Trophoblast cell (in vitro differentiated cells and primary cell): ENCODE results near the gene FAM43A.

Experiments
- DNase-seq, 2 donors: peaks; one replicate each; pipeline ENCODE4 v3.0.0-alpha.2; 2016
- H2AFZ ChIP-seq: 2 replicates; pipeline ENCODE4 v1.6.1; 2013; ENCODE audit warnings: low read length, moderate library complexity, mild to moderate bottlenecking; ENCODE audit not compliant: insufficient read depth, poor library complexity
- H2AK5ac ChIP-seq: 2 replicates; pipeline ENCODE4 v1.6.1; 2013; ENCODE audit warnings: mild to moderate bottlenecking, low read length
- H2BK120ac ChIP-seq: 2 replicates; pipeline ENCODE4 v1.6.1; 2013; ENCODE audit warnings: low read length, mild to moderate bottlenecking, moderate library complexity; ENCODE audit not compliant: insufficient read depth, poor library complexity
- H2BK12ac ChIP-seq: 2 replicates; pipeline ENCODE4 v1.6.1; 2013; ENCODE audit warnings: mild to moderate bottlenecking, low read length, moderate library complexity
- H2BK5ac ChIP-seq: 2 replicates; pipeline ENCODE4 v1.6.1; 2013; ENCODE audit warnings: low read length, low read depth, moderate library complexity, mild to moderate bottlenecking; ENCODE audit not compliant: poor library complexity
- H3K14ac ChIP-seq: 2 replicates; pipeline ENCODE4 v1.6.1; 2013; ENCODE audit warnings: mild to moderate bottlenecking, low read length
- H3K18ac ChIP-seq: 2 replicates; pipeline ENCODE4 v1.6.1; 2013; ENCODE audit warnings: mild to moderate bottlenecking, low read length
- H3K23ac ChIP-seq: 2 replicates; pipeline ENCODE4 v1.6.1; 2013; ENCODE audit warnings: low read length
- H3K27ac ChIP-seq: 2 replicates; pipeline ENCODE4 v1.5.1; 2013; ENCODE audit warnings: low read depth, mild to moderate bottlenecking, inconsistent platforms, low read length, moderate library complexity
- H3K27me3 ChIP-seq: 2 replicates; pipeline ENCODE4 v1.6.1; 2013; ENCODE audit warnings: inconsistent platforms, mild to moderate bottlenecking, low read length, moderate library complexity; ENCODE audit not compliant: insufficient read depth
- H3K36me3 ChIP-seq, 2 experiments: 1 replicate in 1 of 2; 2 replicates in 1 of 2; pipeline ENCODE4 v1.6.1; 2013; ENCODE audit warnings: low read length in 2 of 2, mild to moderate bottlenecking in 2 of 2, moderate library complexity in 1 of 2; ENCODE audit not compliant: insufficient read depth in 2 of 2, control insufficient read depth in 1 of 2
- H3K4ac ChIP-seq: 2 replicates; pipeline ENCODE4 v1.6.1; 2013; ENCODE audit warnings: low read depth, mild to moderate bottlenecking, low read length, moderate library complexity
- H3K4me1 ChIP-seq, 2 experiments: 1 replicate in 1 of 2; 2 replicates in 1 of 2; pipeline ENCODE4 v1.6.1; 2013; ENCODE audit warnings: low read length in 2 of 2, mild to moderate bottlenecking in 2 of 2, moderate library complexity in 1 of 2; ENCODE audit not compliant: insufficient read depth in 2 of 2, control insufficient read depth in 1 of 2
- H3K4me2 ChIP-seq: 2 replicates; pipeline ENCODE4 v1.6.1; 2013; ENCODE audit warnings: inconsistent platforms, mild to moderate bottlenecking, low read length, moderate library complexity
- H3K4me3 ChIP-seq: 2 replicates; pipeline ENCODE4 v1.5.1; 2013; ENCODE audit warnings: mild to moderate bottlenecking, low read depth, low read length, inconsistent platforms
- H3K79me1 ChIP-seq: one replicate; pipeline ENCODE4 v1.6.1; 2013; ENCODE audit warnings: low read length
- H3K79me2 ChIP-seq: 2 replicates; pipeline ENCODE4 v1.6.1; 2013; ENCODE audit warnings: low read length, mild to moderate bottlenecking; ENCODE audit not compliant: control insufficient read depth, insufficient read depth, poor library complexity
- H3K9ac ChIP-seq: 2 replicates; pipeline ENCODE4 v1.6.1; 2013; ENCODE audit warnings: mild to moderate bottlenecking, low read length
- H3K9me3 ChIP-seq: 2 replicates; pipeline ENCODE4 v1.6.1; 2013; ENCODE audit warnings: low read depth, mild to moderate bottlenecking, control low read depth, inconsistent platforms, low read length; ENCODE audit not compliant: insufficient read depth
- H4K12ac ChIP-seq: 2 replicates; pipeline ENCODE4 v1.6.1; 2013; ENCODE audit warnings: low read depth, mild to moderate bottlenecking, low read length, moderate library complexity
- H4K8ac ChIP-seq: 2 replicates; pipeline ENCODE4 v1.6.1; 2013; ENCODE audit warnings: low read depth, mild to moderate bottlenecking, low read length, moderate library complexity
- H4K91ac ChIP-seq: one replicate; pipeline ENCODE4 v1.6.1; 2013; ENCODE audit warnings: low read depth, mild to moderate bottlenecking, low read length, moderate library complexity
- WGBS: extraction: QIAGEN DNeasy Blood & Tissue Kit; methylation state at CpG from one replicate; pipeline ENCODE4 v1.1.7; 2013; ENCODE audit warnings: missing lambda C conversion rate; ENCODE audit not compliant: insufficient read length, insufficient coverage; ENCODE audit errors: extremely low coverage; 5-methylcytosine and 5-hydroxymethylcytosine counted together

FAM43A gene

DNA sequence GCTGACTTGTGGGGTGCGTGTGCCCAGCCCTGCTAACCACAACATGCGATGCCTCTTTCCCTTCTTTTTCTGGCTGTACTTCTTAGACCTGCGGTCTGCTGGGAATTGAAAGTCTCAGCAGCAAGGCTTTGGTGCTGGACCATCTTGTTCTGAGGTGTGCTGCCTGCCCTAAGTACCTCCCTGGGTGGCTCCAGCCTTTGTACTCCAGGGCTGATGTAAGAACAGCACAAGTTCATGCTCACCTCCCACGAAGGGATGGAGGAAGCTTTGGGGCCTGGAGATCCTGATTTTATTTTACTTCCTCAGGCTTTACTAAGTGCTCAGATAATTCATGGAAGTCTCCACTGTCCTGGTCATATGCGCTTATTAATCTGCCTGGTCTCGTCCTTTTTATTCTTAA lies 28.9 kb downstream of the FAM43A start:
- DNase-seq, result peak; percentile 45 to 56
- Histone ChIP-seq H3K36me3 (no peaks in the 10 kb centered on the region), H4K12ac (no peak overlapping the region), H3K79me2 (no peaks in the 10 kb centered on the region), H4K8ac (no peak overlapping the region), H3K27me3 (no peaks in the 10 kb centered on the region), H3K9ac (no peak overlapping the region), H3K14ac (no peak overlapping the region), H3K4me3 (no peak overlapping the region), H4K91ac (peak overlapping the region; percentile 4), H3K9me3 (no peaks in the 10 kb centered on the region), H2AFZ (no peak overlapping the region), H2BK12ac (peak overlapping the region; percentile 9), H2AK5ac (no peak overlapping the region), H3K4me2 (no peak overlapping the region), H3K4me1 (peaks cover 15 to 18% of the 10 kb centered on the region in 2 experiments), H2BK5ac (no peak overlapping the region), H3K4ac (no peak overlapping the region), H3K23ac (no peak overlapping the region), H3K27ac (no peak overlapping the region), H2BK120ac (no peak overlapping the region), H3K79me1 (peaks cover 9% of the 10 kb centered on the region), H3K18ac (no peak overlapping the region)
- WGBS, result no CpG with 5 or more reads among the region's 6 CpGs

DNA sequence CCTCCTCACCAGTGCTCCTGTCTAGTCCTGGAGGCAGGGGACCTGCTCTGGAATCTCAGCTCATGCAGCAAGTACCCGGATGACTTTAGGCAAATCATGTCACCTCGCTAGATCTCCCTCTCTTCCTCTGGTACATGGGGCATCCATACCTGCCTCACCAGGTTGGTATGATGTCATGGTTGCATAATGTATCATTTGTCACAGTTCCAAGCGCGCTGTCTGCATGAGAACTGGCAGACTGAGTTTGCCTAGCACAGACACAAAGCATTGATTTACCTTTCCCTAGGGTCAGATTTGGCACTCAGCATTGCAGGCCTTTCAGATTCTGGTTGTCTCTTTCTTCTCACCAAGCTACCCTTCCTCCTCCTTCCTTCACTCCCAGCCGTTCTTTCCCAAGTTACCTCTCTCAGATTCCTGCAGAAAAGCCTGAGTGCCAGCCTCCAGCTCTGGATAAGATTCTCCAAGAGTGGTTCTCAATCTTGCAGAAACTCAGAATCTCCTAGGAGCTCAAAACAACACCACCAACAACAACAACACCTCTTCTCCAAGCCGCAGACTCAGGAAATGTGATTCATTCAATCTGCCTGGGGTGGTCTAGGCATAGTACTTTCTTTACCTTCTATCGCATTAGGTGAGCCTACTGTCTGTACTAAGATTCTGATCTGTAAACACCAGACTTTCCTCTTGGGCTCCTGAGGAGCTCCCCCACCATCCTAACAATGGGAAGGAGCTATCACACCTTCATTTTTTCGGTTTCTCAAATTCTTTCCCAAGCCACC lies 29.5 kb downstream of the FAM43A start:
- H3K9me3 ChIP-seq, result no peaks in the 10 kb centered on the region
- DNase-seq, result peak; percentile 88 to 96
- no peak overlapping the region for H3K4me2 ChIP-seq
- no peak overlapping the region for H4K91ac ChIP-seq
- H3K27me3 ChIP-seq, result no peaks in the 10 kb centered on the region
- no peak overlapping the region for H3K4ac ChIP-seq
- H3K4me1 ChIP-seq, result peaks cover 15 to 18% of the 10 kb centered on the region in 2 experiments
- no peak overlapping the region for H3K4me3 ChIP-seq
- no peak overlapping the region for H2AK5ac ChIP-seq
- no peak overlapping the region for H2BK5ac ChIP-seq
- no peak overlapping the region for H3K9ac ChIP-seq
- H3K79me1 ChIP-seq, result peaks cover 9% of the 10 kb centered on the region
- H3K23ac ChIP-seq, result no peak overlapping the region
- H3K79me2 ChIP-seq, result no peaks in the 10 kb centered on the region
- H3K18ac ChIP-seq, result no peak overlapping the region
- H3K27ac ChIP-seq, result no peak overlapping the region
- no CpG with 5 or more reads among the region's 8 CpGs for WGBS
- no peak overlapping the region for H4K12ac ChIP-seq
- no peak overlapping the region for H4K8ac ChIP-seq
- no peak overlapping the region for H3K14ac ChIP-seq
- H2BK12ac ChIP-seq, result peak overlapping the region; percentile 5
- H2BK120ac ChIP-seq, result no peak overlapping the region
- H3K36me3 ChIP-seq, result no peaks in the 10 kb centered on the region
- no peak overlapping the region for H2AFZ ChIP-seq

DNA sequence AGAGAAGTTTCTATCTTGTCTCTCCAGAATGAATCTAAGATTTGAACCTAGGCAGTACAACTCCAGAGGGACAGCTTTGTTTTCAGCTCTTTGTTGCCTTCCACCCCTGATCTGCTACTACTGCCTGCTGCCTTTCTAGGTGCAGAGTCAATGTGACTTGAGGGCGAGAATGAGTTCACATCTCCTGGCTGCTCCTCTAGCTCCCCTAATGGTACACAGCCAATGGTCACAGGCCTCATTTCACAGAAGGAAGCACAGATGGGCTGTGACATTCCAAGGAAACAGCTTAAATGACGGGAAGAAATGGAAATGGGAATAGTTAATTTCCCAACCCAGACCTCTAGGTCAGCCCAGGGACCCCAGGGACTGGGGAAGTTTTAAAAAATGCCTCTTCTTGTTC lies 32.4 kb downstream of the FAM43A start:
- no peak overlapping the region for H3K4me3 ChIP-seq
- H2AK5ac ChIP-seq, result no peak overlapping the region
- no peaks in the 10 kb centered on the region for H3K36me3 ChIP-seq
- no peak overlapping the region for H3K9ac ChIP-seq
- H3K79me1 ChIP-seq, result peaks cover 9% of the 10 kb centered on the region
- no peaks in the 10 kb centered on the region for H3K9me3 ChIP-seq
- no peak overlapping the region for H3K14ac ChIP-seq
- no peak for DNase-seq
- H2BK120ac ChIP-seq, result no peak overlapping the region
- H3K18ac ChIP-seq, result no peak overlapping the region
- peaks cover 10 to 13% of the 10 kb centered on the region in 2 experiments for H3K4me1 ChIP-seq
- WGBS, result no CpG with 5 or more reads among the region's 2 CpGs
- H4K91ac ChIP-seq, result no peak overlapping the region
- H4K12ac ChIP-seq, result no peak overlapping the region
- no peak overlapping the region for H2BK5ac ChIP-seq
- no peaks in the 10 kb centered on the region for H3K27me3 ChIP-seq
- no peak overlapping the region for H4K8ac ChIP-seq
- no peak overlapping the region for H3K27ac ChIP-seq
- no peak overlapping the region for H2AFZ ChIP-seq
- no peak overlapping the region for H3K23ac ChIP-seq
- no peak overlapping the region for H3K4ac ChIP-seq
- no peaks in the 10 kb centered on the region for H3K79me2 ChIP-seq
- H2BK12ac ChIP-seq, result no peak overlapping the region
- no peak overlapping the region for H3K4me2 ChIP-seq

DNA sequence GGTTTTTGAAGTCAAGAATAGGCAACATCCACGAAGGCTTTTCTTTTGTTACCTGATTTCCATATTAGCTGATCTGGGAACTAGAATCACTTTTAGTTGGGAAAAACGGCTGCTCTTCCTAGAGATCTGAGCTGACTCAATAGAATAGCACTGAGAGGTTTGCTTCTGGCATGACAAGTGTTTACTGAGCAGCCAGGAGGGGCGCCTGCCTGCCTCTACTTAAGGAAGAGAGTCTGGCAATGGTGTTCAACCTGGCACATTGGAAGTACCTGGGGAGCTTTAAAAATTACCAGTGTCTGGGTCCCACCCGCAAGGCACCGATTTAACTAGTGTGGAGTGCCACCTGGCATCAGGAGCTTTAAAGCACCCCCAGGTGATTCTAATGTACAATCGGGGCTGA lies 34.4 kb downstream of the FAM43A start:
- Histone ChIP-seq H3K79me1 (peaks cover 2% of the 10 kb centered on the region), H2AK5ac (no peak overlapping the region), H3K14ac (no peak overlapping the region), H3K4ac (no peak overlapping the region), H2AFZ (no peak overlapping the region), H3K4me2 (no peak overlapping the region), H3K27me3 (no peaks in the 10 kb centered on the region), H2BK5ac (no peak overlapping the region), H3K4me1 (peaks cover 9 to 14% of the 10 kb centered on the region in 2 experiments), H3K4me3 (no peak overlapping the region), H3K79me2 (no peaks in the 10 kb centered on the region), H4K12ac (no peak overlapping the region), H3K9ac (no peak overlapping the region), H4K8ac (no peak overlapping the region), H3K9me3 (no peaks in the 10 kb centered on the region), H3K36me3 (no peaks in the 10 kb centered on the region), H4K91ac (no peak overlapping the region), H3K18ac (no peak overlapping the region), H2BK12ac (no peak overlapping the region), H2BK120ac (no peak overlapping the region), H3K27ac (no peak overlapping the region), H3K23ac (no peak overlapping the region)
- peak in 1 of 2 donors; percentile 46 for DNase-seq
- whole genome bisulfite sequencing, result no CpG with 5 or more reads among the region's 6 CpGs
